ENCODE results near the gene PRR5.
"Not testable (repeated sequence)": the region's sequence is repeated elsewhere in the genome, so short reads cannot be mapped to it uniquely, and the experiment has no call there.

Gene PRR5

DNA sequence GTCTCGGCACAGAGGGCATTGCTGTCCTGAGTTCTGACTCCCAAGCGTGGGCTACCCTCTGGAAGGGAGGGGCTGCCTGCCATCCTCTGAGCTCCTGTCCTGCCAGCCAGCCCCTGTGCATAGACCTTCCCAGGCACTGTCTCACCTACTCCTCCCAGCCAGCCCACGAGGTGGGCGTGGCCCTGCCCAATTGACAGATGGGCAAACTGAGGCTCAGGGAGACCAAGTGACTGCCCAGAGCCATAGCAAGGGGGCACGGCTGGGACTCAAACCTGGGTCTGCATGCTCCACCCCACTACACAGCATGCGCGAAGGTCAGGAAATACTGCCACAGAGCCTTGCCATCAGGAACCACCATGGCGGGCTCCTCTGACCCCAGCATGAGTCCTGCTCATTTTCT, 29.4 kb upstream of the PRR5 start:
- in situ Hi-C loops (cut with HindIII; ENCODE audit: low sequenced_read_pairs): no loop called here
- H3K4me3 ChIP-seq (ENCODE audit: low read depth, low read length): no peak overlapping the region
- no peak for DNase-seq (ENCODE audit: low read depth)
- TF ChIP-seq, protein P1, sequence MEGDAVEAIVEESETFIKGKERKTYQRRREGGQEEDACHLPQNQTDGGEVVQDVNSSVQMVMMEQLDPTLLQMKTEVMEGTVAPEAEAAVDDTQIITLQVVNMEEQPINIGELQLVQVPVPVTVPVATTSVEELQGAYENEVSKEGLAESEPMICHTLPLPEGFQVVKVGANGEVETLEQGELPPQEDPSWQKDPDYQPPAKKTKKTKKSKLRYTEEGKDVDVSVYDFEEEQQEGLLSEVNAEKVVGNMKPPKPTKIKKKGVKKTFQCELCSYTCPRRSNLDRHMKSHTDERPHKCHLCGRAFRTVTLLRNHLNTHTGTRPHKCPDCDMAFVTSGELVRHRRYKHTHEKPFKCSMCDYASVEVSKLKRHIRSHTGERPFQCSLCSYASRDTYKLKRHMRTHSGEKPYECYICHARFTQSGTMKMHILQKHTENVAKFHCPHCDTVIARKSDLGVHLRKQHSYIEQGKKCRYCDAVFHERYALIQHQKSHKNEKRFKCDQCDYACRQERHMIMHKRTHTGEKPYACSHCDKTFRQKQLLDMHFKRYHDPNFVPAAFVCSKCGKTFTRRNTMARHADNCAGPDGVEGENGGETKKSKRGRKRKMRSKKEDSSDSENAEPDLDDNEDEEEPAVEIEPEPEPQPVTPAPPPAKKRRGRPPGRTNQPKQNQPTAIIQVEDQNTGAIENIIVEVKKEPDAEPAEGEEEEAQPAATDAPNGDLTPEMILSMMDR (IDR thresholded peaks at IDR 0.05; ENCODE audit: low read depth, low read length, missing control alignments): no peak

DNA sequence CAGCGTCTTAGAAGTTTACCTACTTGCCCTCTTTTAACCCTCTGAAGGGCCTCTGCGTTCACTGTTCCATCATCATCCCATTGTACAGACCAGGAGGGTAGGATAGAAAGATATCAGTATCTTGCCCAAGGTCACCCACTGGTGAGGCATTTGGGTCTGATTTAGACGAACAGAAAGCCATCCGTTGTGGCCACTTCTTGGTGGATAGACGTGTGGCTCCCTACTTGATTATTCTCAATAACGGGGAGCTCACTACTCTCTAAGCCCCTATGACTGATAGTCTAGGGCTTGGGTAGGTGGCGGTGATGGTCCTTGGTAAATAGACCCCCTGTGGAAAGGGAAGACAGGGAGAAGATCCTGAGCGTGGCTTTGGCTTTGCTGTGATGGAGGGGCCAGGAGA, 28.6 kb upstream of the PRR5 start:
- TF ChIP-seq, protein P1 (IDR thresholded peaks at IDR 0.05; ENCODE audit: low read depth, low read length, missing control alignments): no peak
- in situ Hi-C loops (cut with HindIII; ENCODE audit: low sequenced_read_pairs): no loop called here
- H3K4me3 ChIP-seq (ENCODE audit: low read depth, low read length): no peak overlapping the region
- DNase-seq (ENCODE audit: low read depth): no peak

DNA sequence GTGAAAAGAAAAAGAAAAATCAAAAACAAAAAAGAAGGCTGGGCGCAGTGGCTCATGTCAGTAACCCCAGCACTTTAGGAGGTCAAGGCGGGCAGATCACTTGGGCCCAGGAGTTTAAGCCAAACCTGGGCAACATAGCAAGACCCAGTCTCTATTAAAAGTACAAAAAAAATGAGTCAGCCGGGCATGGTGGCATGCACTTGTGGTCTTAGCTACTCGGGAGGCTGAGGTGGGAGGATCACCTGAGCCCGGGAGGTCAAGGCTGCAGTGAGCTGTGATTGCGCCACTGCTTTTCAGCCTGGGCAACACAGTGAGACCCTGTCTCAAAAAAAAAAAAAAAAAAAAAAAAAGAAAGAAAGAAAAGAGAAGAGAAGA, 26.0 kb upstream of the PRR5 start:
- DNase-seq (ENCODE audit: low read depth); H3K4me3 ChIP-seq (ENCODE audit: low read depth, low read length); in situ Hi-C loops (cut with HindIII; ENCODE audit: low sequenced_read_pairs): not testable (repeated sequence)

DNA sequence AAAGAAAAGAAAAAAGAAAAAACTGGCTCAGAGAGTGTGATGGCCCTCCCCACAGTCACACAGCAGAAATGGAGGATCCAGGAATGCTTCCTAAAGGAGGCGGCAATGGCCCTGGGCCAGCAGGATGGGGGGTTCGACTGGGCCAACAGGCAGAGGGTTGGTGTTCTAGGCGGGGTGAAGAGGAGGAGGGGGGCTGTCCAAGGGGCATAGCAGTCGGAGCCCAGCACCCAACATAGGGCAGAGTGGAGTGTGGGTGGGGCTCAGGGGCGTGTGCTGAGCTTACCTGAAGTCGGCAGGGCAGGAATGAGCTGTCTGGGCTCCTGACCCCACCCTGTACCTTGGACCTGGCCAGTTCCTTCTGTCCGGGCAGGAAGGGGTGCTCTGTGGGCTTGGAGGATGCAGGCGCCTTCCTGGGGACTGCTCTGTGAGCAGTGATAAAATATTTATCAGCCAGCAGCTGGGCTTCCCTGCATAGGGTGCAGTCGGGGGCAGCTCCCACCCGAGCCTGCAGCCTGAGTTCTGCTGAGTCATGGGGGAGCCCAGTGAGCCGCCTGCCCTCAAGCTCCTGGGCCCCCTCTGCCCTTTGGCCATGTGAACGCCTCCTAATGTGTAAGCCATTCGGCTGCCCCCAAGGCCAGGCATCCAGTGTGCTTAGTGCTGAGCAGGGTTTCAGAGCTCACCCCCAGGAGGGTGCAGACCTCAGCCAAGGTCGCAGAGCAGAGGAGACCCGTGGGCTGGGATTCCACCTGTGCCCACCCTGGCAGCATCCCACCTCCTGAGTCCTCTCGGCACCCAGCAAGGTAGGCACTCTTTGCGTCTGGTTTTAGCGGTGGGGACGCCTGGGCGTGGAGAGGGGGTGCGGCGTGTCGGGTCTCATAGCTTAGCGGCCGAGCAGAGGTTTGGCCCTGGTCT, 25.3 kb upstream of the PRR5 start:
- DNase-seq (ENCODE audit: low read depth): no peak
- in situ Hi-C loops (cut with HindIII; ENCODE audit: low sequenced_read_pairs): no loop called here
- no peak overlapping the region for H3K4me3 ChIP-seq (ENCODE audit: low read depth, low read length)
- TF ChIP-seq, protein P1 (IDR thresholded peaks at IDR 0.05; ENCODE audit: low read depth, low read length, missing control alignments): no peak

DNA sequence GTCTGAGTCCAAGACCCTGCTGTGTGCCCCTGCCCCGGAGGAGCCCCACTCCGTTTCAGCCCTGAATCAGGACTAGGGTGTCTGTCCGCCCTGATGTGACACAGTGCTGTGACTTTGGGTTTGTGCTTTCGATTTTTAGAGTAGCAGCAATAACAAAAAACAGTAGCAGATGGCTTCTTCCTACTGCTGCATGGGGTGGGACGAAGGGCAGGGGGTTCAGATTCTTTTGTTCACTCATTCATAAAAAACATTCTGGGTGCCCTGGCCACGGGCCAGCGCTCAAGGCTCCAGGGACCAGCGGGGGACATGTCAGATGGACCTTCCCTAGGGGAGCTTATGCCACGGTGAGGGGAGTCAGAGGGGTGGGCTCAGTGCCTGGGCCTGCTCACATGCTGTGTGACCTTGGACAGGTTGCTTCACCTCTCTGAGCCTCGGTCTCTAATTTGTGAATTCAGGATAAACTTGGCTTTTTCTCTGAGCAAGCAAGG, 24.6 kb upstream of the PRR5 start:
- TF ChIP-seq, protein P1 (IDR thresholded peaks at IDR 0.05; ENCODE audit: low read depth, low read length, missing control alignments): no peak

DNA sequence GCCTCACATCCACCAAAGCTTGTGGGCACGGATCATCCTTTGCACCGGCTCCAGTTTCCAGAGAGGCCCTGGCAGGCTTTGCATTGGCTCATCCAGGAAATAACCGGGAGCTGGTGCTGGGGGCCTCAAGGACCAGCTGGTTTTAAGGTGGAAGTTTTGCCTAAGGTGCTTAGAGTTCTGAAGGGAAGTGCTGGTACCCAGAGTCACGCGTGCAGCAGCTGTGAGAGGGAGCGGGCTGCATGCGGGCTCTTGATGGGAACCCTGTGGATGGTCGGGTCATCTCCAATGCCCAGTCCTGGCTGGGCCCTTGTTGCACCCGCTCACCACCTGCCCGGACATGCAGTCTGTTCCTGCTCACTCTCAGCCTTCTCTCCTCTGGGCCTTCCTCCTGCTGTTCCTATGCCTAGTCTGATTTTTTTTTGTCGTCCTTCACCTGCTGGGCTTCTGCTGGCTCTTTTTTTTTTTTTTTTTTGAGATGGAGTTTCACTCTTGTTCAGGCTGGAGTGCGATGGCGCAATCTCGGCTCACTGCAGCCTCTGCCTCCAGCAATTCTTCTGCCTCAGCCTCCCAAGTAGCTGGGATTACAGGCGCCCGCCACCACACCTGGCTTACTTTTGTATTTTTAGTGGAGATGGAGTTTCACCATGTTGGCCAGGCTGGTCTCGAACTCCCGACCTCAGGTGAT, 24.0 kb upstream of the PRR5 start:
- TF ChIP-seq, protein P1 (IDR thresholded peaks at IDR 0.05; ENCODE audit: low read depth, low read length, missing control alignments): no peak
- no peak overlapping the region for H3K4me3 ChIP-seq (ENCODE audit: low read depth, low read length)
- DNase-seq (ENCODE audit: low read depth): no peak
- in situ Hi-C loops (cut with HindIII; ENCODE audit: low sequenced_read_pairs): no loop called here

More for the DNA sequence above, 24.6 kb upstream of the PRR5 start:
- no peak overlapping the region for H3K4me3 ChIP-seq (ENCODE audit: low read depth, low read length)
- no peak for DNase-seq (ENCODE audit: low read depth)
- in situ Hi-C loops (cut with HindIII; ENCODE audit: low sequenced_read_pairs): no loop called here

Data from astrocyte of the cerebellum (primary cell).